GM04503 (cell line): Measurements from ENCODE around the gene LTA.
"Not testable (repeated sequence)": the region's sequence is repeated elsewhere in the genome, so short reads cannot be mapped to it uniquely, and the experiment has no call there.

ENCODE experiments used
- DNase-seq: peaks from one replicate; pipeline ENCODE4 v3.0.0-alpha.2; 2012; ENCODE audit warnings: low read depth

Gene LTA

DNA sequence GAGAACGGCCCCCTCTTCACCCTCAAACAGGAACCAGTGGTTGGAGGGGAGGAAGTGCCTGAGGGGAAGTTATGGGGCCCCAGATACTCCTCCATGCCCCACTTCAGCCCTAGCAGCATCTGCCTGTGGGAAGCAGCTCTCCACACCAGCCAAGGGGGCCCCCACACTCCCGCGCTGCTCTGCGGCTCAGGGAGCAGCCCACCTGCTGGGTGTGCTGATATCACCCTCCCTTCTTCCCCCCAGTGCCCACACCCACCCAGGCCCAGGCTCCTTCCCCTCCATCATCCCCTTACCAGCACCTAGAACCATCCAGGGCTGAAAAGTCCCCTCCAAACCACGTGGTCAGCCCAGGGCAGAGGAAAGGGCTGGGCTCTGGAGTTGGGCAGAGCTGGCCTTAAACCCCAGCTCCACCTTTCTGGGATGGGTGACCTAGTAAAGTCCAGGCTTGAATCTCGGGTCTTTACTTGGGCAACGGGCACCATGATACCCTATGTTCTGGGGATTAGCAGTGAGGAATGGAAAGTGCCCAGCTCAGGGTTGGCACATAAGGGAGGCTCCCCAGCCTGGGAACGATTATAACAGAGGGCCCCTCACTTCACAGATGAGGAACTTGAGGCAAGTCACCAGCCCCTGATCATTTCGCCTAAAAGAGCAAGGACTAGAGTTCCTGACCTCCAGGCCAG lies 14.7 kb downstream of the LTA start:
- no peak for DNase-seq

- no peak for DNase-seq
Observed at GRCh38 chr6:31587791-31588777, 16.0 kb downstream of the LTA start.

- no peak for DNase-seq
Observed at GRCh38 chr6:31588871-31589650, 17.0 kb downstream of the LTA start.

DNA sequence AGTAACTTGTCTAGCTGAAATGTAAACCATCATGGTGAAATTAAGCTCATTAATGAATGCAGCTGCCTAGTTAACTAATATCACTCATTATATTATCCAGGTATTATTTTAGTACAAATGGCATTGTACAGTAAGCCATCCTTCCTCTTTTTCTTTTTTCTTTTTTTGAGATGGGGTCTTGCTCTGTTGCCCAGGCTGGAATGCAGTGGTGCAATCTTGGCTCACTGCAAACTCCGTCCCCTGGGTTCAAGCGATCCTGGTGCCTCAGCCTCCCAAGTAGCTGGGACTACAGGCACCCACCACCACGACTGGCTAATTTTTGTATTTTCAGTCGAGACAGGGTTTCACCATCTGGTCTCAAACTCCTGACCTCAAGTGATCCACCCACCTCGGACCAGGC lies 18.6 kb downstream of the LTA start:
- DNase-seq, result not testable (repeated sequence)

DNA sequence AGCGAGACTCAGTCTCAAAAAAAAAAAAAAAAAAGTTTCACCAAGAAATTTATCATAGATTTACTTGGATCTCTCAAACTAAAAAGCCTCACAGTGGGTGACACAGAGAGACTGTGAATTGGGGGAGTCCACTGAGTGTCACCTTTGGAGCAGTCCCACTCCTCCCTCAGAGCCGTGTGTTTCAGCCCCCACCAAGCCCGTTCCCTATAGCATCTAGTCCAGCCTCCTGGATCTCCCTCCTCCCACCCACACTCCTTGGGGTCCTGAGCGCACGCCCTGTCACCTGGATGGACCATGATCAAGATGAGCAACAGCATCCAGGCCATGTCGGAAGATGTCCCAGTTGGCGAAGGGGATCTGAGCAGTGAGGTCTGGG lies 20.3 kb downstream of the LTA start:
- no peak for DNase-seq

DNA sequence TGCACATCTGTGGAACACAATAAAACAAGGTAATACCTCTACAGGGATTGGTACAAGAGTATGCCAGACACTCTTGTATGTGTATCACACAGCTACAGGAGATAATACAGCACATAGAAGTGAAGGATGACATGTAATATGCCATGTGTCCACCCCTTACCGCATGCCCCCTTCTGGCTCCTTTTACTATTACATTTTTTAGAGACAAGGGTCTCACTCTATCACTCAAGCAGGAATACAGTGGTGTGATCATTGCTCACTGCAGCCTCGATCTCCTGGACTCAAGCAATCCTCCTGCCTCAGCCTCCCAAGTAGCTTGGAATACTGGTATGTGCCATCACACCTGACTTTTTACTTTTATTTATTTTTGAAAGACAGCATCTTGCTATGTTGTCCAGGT lies 24.9 kb downstream of the LTA start:
- no peak for DNase-seq

DNA sequence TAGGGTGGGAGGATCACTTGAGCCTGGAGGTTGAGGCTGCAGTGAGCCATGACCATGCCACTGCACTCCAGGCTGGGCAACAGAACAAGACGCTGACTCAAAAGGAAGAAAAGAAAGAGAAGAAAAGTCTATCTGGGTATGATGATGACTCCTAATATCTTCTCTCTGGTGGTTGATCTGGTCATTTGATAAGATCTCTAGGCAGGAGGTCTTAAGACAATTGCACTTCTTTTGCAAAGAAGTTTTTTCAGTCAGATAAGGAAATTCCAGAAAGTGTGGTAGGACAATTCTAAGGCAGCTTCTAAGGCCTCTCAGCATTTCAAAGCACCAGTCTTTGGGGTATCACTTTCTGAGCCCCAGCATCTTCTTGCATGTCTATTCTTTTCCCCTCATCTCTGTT lies 35.2 kb downstream of the LTA start:
- no peak for DNase-seq

- no peak for DNase-seq
Observed at GRCh38 chr6:31609519-31610406, 37.7 kb downstream of the LTA start.

DNA sequence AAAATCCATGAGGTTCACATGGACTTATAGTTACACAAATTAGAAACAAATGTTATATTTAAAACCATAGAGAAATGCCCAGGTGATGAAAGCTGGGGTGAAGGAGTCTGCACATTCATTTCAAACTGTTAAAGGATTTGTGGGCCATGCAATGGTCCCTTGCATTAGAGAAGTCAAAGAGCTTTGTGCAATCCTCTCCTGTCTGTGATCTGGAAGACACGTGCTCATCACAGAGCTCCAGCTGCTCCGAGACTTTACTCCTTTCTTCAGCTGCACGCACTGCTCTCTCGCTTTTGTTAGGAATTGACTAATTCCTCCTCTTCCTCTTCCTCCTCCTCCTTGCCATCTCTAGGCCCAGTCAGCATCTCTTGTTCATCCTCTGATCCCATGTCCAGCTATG lies 38.9 kb downstream of the LTA start:
- no peak for DNase-seq

DNA sequence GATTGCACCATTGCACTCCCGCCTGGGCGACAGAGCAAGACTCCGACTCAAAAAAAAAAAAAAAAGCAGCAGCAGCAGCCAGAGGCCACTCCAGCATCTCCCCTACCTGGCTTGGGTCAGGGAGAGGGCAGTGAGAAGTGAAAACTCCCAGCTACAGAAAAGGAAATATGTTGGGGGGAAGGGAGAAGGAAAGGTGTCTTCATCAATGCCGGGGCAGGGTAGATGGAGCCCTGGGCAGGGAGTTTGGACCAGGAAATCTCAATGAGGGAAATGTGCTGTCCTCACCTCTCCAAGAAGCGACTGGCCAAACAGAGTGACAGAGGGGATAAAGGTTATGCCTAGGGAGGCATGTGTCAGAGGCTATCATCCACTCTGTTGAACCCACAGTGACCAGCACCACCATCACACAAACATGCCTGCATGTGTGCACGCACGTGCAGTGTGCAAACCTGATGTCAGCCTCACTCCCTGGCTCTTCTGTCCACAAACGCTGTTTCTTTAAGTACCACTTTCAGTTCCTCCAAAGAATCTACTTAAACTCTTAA lies 42.1 kb downstream of the LTA start:
- DNase-seq, result no peak

DNA sequence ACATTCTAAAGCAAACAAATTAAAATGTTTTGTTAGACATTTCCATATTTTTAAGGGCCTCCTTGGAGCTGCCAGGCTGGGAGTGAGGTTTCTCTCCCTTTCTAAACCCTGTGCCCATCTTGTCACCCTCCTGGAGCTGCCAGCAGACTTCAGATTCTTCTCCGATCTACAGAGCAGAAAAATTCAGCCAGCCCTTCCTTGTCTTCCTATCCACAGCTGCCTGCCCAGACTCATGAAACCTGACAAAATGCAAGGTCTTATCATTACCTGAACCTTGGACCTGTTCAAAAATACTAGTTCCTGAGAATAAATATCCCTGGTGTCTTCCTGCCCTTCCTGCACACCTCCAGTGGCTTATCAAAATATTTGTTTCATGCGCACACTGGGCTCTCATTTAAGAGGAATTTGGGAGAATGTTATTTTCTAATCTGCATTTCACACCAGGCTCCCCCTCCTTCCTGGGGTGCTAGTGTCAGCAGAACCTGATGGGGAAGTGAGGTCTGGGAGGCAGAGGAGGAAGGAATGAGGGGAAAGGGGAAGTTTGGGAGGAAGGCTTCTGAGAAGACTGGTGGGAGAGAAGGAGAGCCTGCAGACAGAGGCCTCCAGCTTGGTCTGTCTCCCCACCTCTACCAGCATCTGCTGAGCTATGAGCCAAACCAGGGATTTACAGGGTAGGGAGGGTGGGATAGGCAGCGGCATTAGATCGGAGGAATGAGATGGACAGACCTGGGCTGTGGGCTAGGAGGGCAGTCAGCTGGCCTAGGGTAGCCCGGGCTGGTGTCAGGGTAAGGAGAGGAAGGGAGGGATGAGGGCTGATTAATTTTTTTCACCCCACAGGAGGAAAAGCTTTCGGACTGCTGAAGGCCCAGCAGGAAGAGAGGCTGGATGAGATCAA lies 42.8 kb downstream of the LTA start, which contains the start of gene AIF1:
AIF1 (plus strand) TSS at position 551 of the 895 bp plus-strand sequence; CDS start at position 647, 96 bp downstream.
- DNase-seq, result no peak

DNA sequence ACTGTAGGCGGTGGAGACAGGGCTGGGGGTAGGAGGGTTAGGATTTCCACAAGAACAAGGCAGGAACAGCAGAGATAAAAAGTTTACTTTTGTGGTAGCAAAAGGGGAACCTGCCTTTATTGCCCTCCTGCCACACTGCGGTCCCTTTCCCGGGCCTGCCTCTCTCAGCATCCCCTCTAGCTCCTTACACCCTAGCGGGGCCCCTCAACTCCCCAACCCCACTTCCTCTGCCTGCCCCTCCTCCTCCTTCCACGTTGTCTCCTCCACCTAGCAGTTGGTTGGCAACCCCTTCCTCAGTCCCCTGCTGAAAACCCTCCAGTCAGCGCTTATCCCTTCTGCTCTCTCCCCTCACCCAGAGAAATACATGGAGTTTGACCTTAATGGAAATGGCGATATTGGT lies 43.7 kb downstream of the LTA start:
- DNase-seq, result no peak

GRCh38 chr6:31617010-31617409 lies 44.9 kb downstream of the LTA start:
- DNase-seq, result no peak

- DNase-seq, result peak; percentile 96
Observed at GRCh38 chr6:31619805-31620585, 47.9 kb downstream of the LTA start.

GRCh38 chr6:31620586-31621319 lies 48.7 kb downstream of the LTA start, which contains the start of gene PRRC2A:
Gene PRRC2A (plus strand): TSS chr6:31620715. CDS start chr6:31622790, 2,075 bp downstream.
- DNase-seq, result no peak

DNA sequence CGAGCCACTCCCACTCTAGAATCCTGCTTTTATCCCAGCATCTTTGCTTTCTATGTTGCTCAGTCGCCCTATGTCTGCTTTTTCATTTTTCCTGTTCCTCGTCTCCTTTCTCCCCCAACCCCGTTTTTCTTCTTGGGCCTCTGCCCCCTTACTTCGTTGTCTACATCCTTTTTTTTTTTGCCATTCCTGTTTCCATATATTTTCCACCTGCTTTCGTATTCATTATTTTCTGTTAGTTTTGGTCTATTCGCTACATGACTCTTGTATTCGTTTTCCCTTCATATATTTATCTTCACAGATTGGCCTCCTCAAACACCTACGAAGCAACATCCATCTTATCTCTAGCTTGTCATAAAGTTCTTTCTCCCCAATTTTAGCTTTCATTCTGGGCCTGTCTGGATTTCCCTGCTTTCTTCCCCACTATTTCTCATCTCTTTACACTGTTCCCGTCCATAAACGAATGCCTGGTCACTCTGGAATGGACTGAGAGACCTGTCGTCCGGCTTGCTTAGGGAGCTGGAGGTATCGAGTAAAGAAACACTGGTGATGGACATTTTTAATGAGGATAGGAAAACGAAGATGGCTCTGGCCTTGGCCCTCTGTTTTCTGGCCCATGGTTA lies 49.3 kb downstream of the LTA start:
- DNase-seq, result no peak

- DNase-seq, result no peak
Observed at GRCh38 chr6:31621991-31622390, 49.9 kb downstream of the LTA start.

- DNase-seq, result no peak
Observed at GRCh38 chr6:31622684-31623091, 50.6 kb downstream of the LTA start.
